B cell (primary cell): Measurements from ENCODE around the gene KPNA4. TPM values are rescaled to one million over a fixed set of nuclear protein-coding genes. Genes with fewer than 3 reads are reported as not detected.

ENCODE experiments used
- ATAC-seq: fragments of 200-7000 bp; cut with Tn5 transposase; one replicate; pipeline ENCODE4 v1.10.0; 2021; ENCODE audit warnings: low read depth, mild to moderate bottlenecking, moderate number of reproducible peaks, moderate library complexity
- CTCF ChIA-PET: fragments of 350-600 bp; sonication (Branson Sonifier 250); formaldehyde crosslinking; loops from one replicate; lab custom pipeline; 2021; ENCODE audit warnings: antibody characterized with exemption, inconsistent platforms; lab: Charles Lee
- POLR2A ChIA-PET: fragments of 350-600 bp; sonication (Branson Sonifier 250); formaldehyde crosslinking; loops from one replicate; lab custom pipeline; 2021; ENCODE audit warnings: antibody characterized with exemption; lab: Charles Lee
- DNase-seq: peaks from one replicate; pipeline ENCODE4 v3.0.0; 2013
- H2AFZ ChIP-seq: 2 replicates; pipeline ENCODE4 v1.6.1; 2012; ENCODE audit warnings: mild to moderate bottlenecking, low read depth, low read length; ENCODE audit not compliant: insufficient read depth, poor library complexity, severe bottlenecking
- H3K27ac ChIP-seq, 2 donors: 1 replicate in 1 of 2; 2 replicates in 1 of 2; pipeline ENCODE4 v1.5.1; 2012 to 2013; ENCODE audit warnings: low read length in 2 of 2, mild to moderate bottlenecking in 2 of 2, moderate library complexity in 1 of 2
- H3K27me3 ChIP-seq, 4 experiments: fragments of 200-600 bp in 1 of 4; sonication (generic) in 1 of 4; replicated peaks in 1 of 4; 1 replicate in 2 of 4; 2 replicates in 2 of 4; pipeline versions ENCODE4 v1.6.1 to v1.7.0; 2013 to 2016; ENCODE audit warnings: low read length in 3 of 4, mild to moderate bottlenecking in 2 of 4, mixed read lengths in 1 of 4, moderate library complexity in 1 of 4; ENCODE audit not compliant: insufficient read depth in 4 of 4, control insufficient read depth in 3 of 4; ENCODE audit errors: control extremely low read depth in 1 of 4
- H3K36me3 ChIP-seq, 2 experiments: replicated peaks in 1 of 2; 1 replicate in 1 of 2; 2 replicates in 1 of 2; pipeline versions ENCODE4 v1.6.1 to v1.7.1; 2013; ENCODE audit warnings: low read length in 1 of 2; ENCODE audit not compliant: insufficient read depth in 2 of 2, control insufficient read depth in 1 of 2; ENCODE audit errors: control extremely low read depth in 1 of 2, extremely low read depth in 1 of 2
- H3K4me1 ChIP-seq, 2 donors: fragments of 200-600 bp in 1 of 2; sonication (generic) in 1 of 2; 1 replicate in 1 of 2; 2 replicates in 1 of 2; pipeline versions ENCODE4 v1.5.1 to v1.6.1; 2013 to 2017; ENCODE audit warnings: low read length in 2 of 2; ENCODE audit not compliant: control insufficient read depth in 2 of 2, insufficient read depth in 2 of 2
- H3K4me2 ChIP-seq: replicated peaks from 2 replicates; pipeline ENCODE3; 2012; ENCODE audit warnings: mild to moderate bottlenecking, low read depth, low read length; ENCODE audit not compliant: poor library complexity, severe bottlenecking
- H3K4me3 ChIP-seq, 5 experiments: fragments of 200-600 bp in 1 of 5; sonication (generic) in 1 of 5; 1 replicate in 3 of 5; 2 replicates in 2 of 5; pipeline versions ENCODE4 v1.5.1 to v1.7.0; 2011 to 2016; ENCODE audit warnings: low read length in 4 of 5, mild to moderate bottlenecking in 4 of 5, low read depth in 2 of 5, control low read depth in 1 of 5, moderate library complexity in 1 of 5; ENCODE audit not compliant: insufficient read depth in 1 of 5; ENCODE audit errors: control extremely low read depth in 1 of 5, extremely low read depth in 1 of 5
- H3K79me2 ChIP-seq: fragments of 200-600 bp; sonication (generic); one replicate; pipeline ENCODE4 v1.6.0; 2016; ENCODE audit warnings: low read length; ENCODE audit not compliant: control insufficient read depth, insufficient read depth
- H3K9ac ChIP-seq: fragments of 200-600 bp; sonication (generic); 2 replicates; pipeline ENCODE4 v1.6.1; 2017; ENCODE audit warnings: mild to moderate bottlenecking, low read length, moderate library complexity
- H3K9me3 ChIP-seq, 3 donors: one replicate each; pipeline versions ENCODE4 v1.6.1 to v1.7.1; 2013; ENCODE audit warnings: low read length in 2 of 3; ENCODE audit not compliant: control insufficient read depth in 2 of 3, insufficient read depth in 1 of 3; ENCODE audit errors: control extremely low read depth in 1 of 3
- H4K20me1 ChIP-seq: 2 replicates; pipeline ENCODE4 v1.6.0; 2012; ENCODE audit warnings: mild to moderate bottlenecking, low read length; ENCODE audit not compliant: insufficient read depth, control insufficient read depth, poor library complexity, severe bottlenecking
- H3K27ac Mint-ChIP-seq: one replicate; pipeline ENCODE4 v1.8.0; 2021; ENCODE audit warnings: mixed read lengths
- H3K27me3 Mint-ChIP-seq: one replicate; pipeline ENCODE4 v1.8.0; 2021; ENCODE audit warnings: mixed read lengths
- H3K4me1 Mint-ChIP-seq: one replicate; pipeline ENCODE4 v1.8.0; 2021; ENCODE audit warnings: mixed read lengths
- H3K4me3 Mint-ChIP-seq: one replicate; pipeline ENCODE4 v1.8.0; 2021; ENCODE audit warnings: mixed read lengths
- H3K9me3 Mint-ChIP-seq: one replicate; pipeline ENCODE4 v1.8.0; 2022; ENCODE audit warnings: mixed read lengths; ENCODE audit not compliant: insufficient read depth
- EZH2 ChIP-seq: IDR thresholded peaks from 2 replicates; pipeline ENCODE4 v1.6.1; 2012; ENCODE audit warnings: borderline replicate concordance, low read depth, mild to moderate bottlenecking, moderate library complexity, low read length; ENCODE audit not compliant: insufficient read depth, poor library complexity, severe bottlenecking
- WGBS: methylation state at CpG from one replicate; pipeline ENCODE4 v1.1.5; 2013; ENCODE audit warnings: missing lambda C conversion rate; ENCODE audit not compliant: insufficient coverage; 5-methylcytosine and 5-hydroxymethylcytosine counted together
- intact Hi-C: fragments of 100-400 bp; cut with micrococcal nuclease; formaldehyde crosslinking; loops from one replicate; pipeline ENCODE4 v1.10.0; 2022
- polyA plus RNA-seq: library from polyadenylated mRNA; depleted of rRNA; stranded (reverse); fragments of >200 nt; gene quantifications from 2 replicates; pipeline ENCODE4 v1.2.3, GENCODE V29; 2012
- total RNA-seq, 2 donors: library from RNA; stranded (reverse); fragments of 120-200 nt in 1 of 2; gene quantifications; 1 replicate in 1 of 2; 2 replicates in 1 of 2; pipeline versions ENCODE4 v1.2.3 to v1.2.4, GENCODE V29; 2013 to 2022
- TF ChIP-seq, protein P1 (sequence below): fragments of 200-600 bp; IDR thresholded peaks from one replicate; pipeline ENCODE4 v1.8.0; 2022; ENCODE audit warnings: antibody characterized with exemption, mild to moderate bottlenecking

KPNA4 gene
- total and polyA plus RNA-seq, 2 donors (not counting 1 experiment from before 2014, with no cell fraction given): 9.6 to 55.1 TPM

DNA sequence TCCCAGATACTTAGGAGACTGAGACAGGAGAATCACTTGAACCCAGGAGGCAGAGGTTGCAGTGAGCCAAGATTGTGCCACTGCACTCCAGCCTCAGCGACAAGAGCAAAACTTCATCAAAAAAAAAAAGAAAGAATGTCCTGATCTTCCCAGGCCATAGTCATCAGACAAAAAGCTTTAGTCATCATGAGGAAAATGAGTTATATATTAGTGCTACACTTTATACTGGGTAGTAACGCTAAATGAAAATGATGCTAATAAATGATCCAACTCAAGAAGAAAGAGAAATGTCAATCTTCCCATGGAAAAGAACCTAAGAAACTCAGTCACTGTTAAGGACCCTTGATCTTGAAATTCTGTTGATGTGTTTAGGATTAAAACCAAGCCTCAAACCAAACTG, 89.5 kb downstream of the KPNA4 start:
- Histone ChIP-seq H3K79me2 (no peaks in the 10 kb centered on the region), H3K27ac (no peak overlapping the region), H3K4me2 (no peak overlapping the region), H4K20me1 (no peaks in the 10 kb centered on the region), H3K9me3 (peaks cover 0 to 6% (median 4%) of the 10 kb centered on the region in 3 donors), H3K9ac (no peak overlapping the region), H3K27me3 (peaks cover 0 to 4% (median 0%) of the 10 kb centered on the region in 4 experiments), H2AFZ (no peak overlapping the region), H3K36me3 (no peaks in the 10 kb centered on the region), H3K4me3 (no peak overlapping the region), H3K4me1 (peaks cover 0 to 9% of the 10 kb centered on the region in 2 donors)
- DNase-seq (no peak), ATAC-seq (no peak)
- H3K27me3 Mint-ChIP-seq: peaks cover 3% of the 10 kb centered on the region
- WGBS: no CpG with 5 or more reads among the region's 2 CpGs
- peaks cover 4% of the 10 kb centered on the region for H3K4me1 Mint-ChIP-seq
- no peak overlapping the region for H3K27ac Mint-ChIP-seq
- no peaks in the 10 kb centered on the region for H3K9me3 Mint-ChIP-seq
- CTCF ChIA-PET: no interaction called here
- TF ChIP-seq, protein P1, sequence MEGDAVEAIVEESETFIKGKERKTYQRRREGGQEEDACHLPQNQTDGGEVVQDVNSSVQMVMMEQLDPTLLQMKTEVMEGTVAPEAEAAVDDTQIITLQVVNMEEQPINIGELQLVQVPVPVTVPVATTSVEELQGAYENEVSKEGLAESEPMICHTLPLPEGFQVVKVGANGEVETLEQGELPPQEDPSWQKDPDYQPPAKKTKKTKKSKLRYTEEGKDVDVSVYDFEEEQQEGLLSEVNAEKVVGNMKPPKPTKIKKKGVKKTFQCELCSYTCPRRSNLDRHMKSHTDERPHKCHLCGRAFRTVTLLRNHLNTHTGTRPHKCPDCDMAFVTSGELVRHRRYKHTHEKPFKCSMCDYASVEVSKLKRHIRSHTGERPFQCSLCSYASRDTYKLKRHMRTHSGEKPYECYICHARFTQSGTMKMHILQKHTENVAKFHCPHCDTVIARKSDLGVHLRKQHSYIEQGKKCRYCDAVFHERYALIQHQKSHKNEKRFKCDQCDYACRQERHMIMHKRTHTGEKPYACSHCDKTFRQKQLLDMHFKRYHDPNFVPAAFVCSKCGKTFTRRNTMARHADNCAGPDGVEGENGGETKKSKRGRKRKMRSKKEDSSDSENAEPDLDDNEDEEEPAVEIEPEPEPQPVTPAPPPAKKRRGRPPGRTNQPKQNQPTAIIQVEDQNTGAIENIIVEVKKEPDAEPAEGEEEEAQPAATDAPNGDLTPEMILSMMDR: no peak
- no peak for TF ChIP-seq EZH2
- H3K4me3 Mint-ChIP-seq: no peak overlapping the region
- intact Hi-C loops: no loop called here
- POLR2A ChIA-PET: no interaction called here

DNA sequence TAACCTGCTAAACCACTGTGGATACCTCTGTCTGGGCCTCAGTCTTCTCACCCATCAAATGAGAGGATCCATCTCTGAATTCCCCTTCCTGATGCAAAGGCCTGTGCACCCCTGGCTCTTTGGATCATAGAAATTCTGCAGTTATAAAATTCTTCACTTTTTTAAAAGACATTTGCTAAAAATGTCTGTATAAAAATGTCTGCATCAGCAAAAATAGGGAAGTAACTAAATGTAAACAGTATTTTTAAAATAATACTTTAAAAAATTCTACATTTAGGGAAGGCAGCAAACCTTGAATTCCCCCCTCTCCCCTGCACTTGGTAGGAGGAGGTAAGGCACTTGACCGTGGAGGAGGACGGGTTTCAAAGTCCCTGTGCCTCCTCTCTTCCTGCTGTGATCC, 90.2 kb downstream of the KPNA4 start:
- Mint-ChIP-seq H3K27ac (no peak overlapping the region), H3K4me1 (peaks cover 4% of the 10 kb centered on the region), H3K4me3 (no peak overlapping the region), H3K9me3 (no peaks in the 10 kb centered on the region), H3K27me3 (peaks cover 2% of the 10 kb centered on the region)
- Histone ChIP-seq H3K4me1 (peaks cover 0 to 9% of the 10 kb centered on the region in 2 donors), H2AFZ (no peak overlapping the region), H3K9me3 (peaks cover 0 to 14% (median 11%) of the 10 kb centered on the region in 3 donors), H3K4me3 (no peak overlapping the region), H3K79me2 (no peaks in the 10 kb centered on the region), H4K20me1 (no peaks in the 10 kb centered on the region), H3K27me3 (peaks cover 0 to 4% (median 0%) of the 10 kb centered on the region in 4 experiments), H3K4me2 (no peak overlapping the region), H3K36me3 (no peaks in the 10 kb centered on the region), H3K9ac (no peak overlapping the region), H3K27ac (no peak overlapping the region)
- no peak for ATAC-seq
- no CpG with 5 or more reads among the region's 2 CpGs for WGBS
- intact Hi-C loops: no loop called here
- ChIA-PET POLR2A (no interaction called here), CTCF (no interaction called here)
- no peak for DNase-seq
- TF ChIP-seq, protein P1: no peak
- no peak for TF ChIP-seq EZH2
